Chondrocyte (in vitro differentiated cells): Measurements from ENCODE around the gene TAS1R2. TPM values are rescaled to one million over a fixed set of nuclear protein-coding genes. Genes with fewer than 3 reads are reported as not detected.

Experiments used
- DNase-seq: peaks from one replicate; pipeline ENCODE4 v3.0.0; 2021; ENCODE audit warnings: mixed read lengths, low spot score
- H3K27ac Mint-ChIP-seq: one replicate; pipeline ENCODE4 v1.8.0; 2021; ENCODE audit warnings: mild to moderate bottlenecking, moderate library complexity, mixed read lengths; ENCODE audit not compliant: unreplicated experiment
- H3K27me3 Mint-ChIP-seq: 2 replicates; pipeline ENCODE4 v1.8.0; 2021; ENCODE audit warnings: low read depth, mixed read lengths
- H3K36me3 Mint-ChIP-seq: 2 replicates; pipeline ENCODE4 v1.8.0; 2021; ENCODE audit warnings: low read depth, mixed read lengths
- H3K4me1 Mint-ChIP-seq: 2 replicates; pipeline ENCODE4 v1.8.0; 2021; ENCODE audit warnings: low read depth, mild to moderate bottlenecking, mixed read lengths
- H3K4me3 Mint-ChIP-seq: one replicate; pipeline ENCODE4 v1.8.0; 2021; ENCODE audit warnings: mild to moderate bottlenecking, moderate library complexity, mixed read lengths; ENCODE audit not compliant: unreplicated experiment
- H3K9me3 Mint-ChIP-seq: 2 replicates; pipeline ENCODE4 v1.8.0; 2021; ENCODE audit warnings: low read depth, mixed read lengths
- CTCF ChIP-seq: fragments of 200-600 bp; sonication (generic); IDR thresholded peaks from 2 replicates; pipeline ENCODE4 v1.5.0; 2021; ENCODE audit warnings: antibody characterized with exemption, mild to moderate bottlenecking, moderate library complexity
- total RNA-seq: library from RNA; stranded (reverse); gene quantifications from 3 replicates; pipeline ENCODE4 v1.2.1, GENCODE V29; 2021

Gene TAS1R2
- total RNA-seq, 1 donor from 2014 or later: not detected

GRCh38 chr1:18880585-18880984, 21.1 kb upstream of the TAS1R2 start:
- Mint-ChIP-seq H3K4me3 (no peak overlapping the region), H3K4me1 (no peaks in the 10 kb centered on the region), H3K27ac (no peak overlapping the region), H3K9me3 (no peaks in the 10 kb centered on the region), H3K27me3 (no peaks in the 10 kb centered on the region), H3K36me3 (peaks cover 9% of the 10 kb centered on the region)
- TF ChIP-seq CTCF: no peak
- no peak for DNase-seq

- TF ChIP-seq CTCF: no peak
- no peak overlapping the region for H3K4me3 Mint-ChIP-seq
- H3K27me3 Mint-ChIP-seq: no peaks in the 10 kb centered on the region
- no peaks in the 10 kb centered on the region for H3K4me1 Mint-ChIP-seq
- no peak overlapping the region for H3K27ac Mint-ChIP-seq
- no peaks in the 10 kb centered on the region for H3K9me3 Mint-ChIP-seq
- peaks cover 9% of the 10 kb centered on the region for H3K36me3 Mint-ChIP-seq
- DNase-seq: no peak
Observed at GRCh38 chr1:18879791-18880309, 20.4 kb upstream of the TAS1R2 start.

GRCh38 chr1:18879215-18879790, 19.8 kb upstream of the TAS1R2 start:
- Mint-ChIP-seq H3K4me1 (no peaks in the 10 kb centered on the region), H3K27me3 (no peaks in the 10 kb centered on the region), H3K9me3 (no peaks in the 10 kb centered on the region), H3K27ac (no peak overlapping the region), H3K4me3 (no peak overlapping the region), H3K36me3 (peaks cover 7% of the 10 kb centered on the region)
- TF ChIP-seq CTCF: no peak
- no peak for DNase-seq

GRCh38 chr1:18878538-18879214, 19.2 kb upstream of the TAS1R2 start:
- H3K36me3 Mint-ChIP-seq: peaks cover 7% of the 10 kb centered on the region
- no peaks in the 10 kb centered on the region for H3K9me3 Mint-ChIP-seq
- H3K4me3 Mint-ChIP-seq: no peak overlapping the region
- no peaks in the 10 kb centered on the region for H3K27me3 Mint-ChIP-seq
- DNase-seq: no peak
- no peaks in the 10 kb centered on the region for H3K4me1 Mint-ChIP-seq
- TF ChIP-seq CTCF: no peak
- no peak overlapping the region for H3K27ac Mint-ChIP-seq

GRCh38 chr1:18877282-18877681, 17.8 kb upstream of the TAS1R2 start:
- Mint-ChIP-seq H3K36me3 (peaks cover 9% of the 10 kb centered on the region), H3K27me3 (no peaks in the 10 kb centered on the region), H3K4me1 (no peaks in the 10 kb centered on the region), H3K4me3 (no peak overlapping the region), H3K27ac (no peak overlapping the region), H3K9me3 (no peaks in the 10 kb centered on the region)
- DNase-seq: no peak
- no peak for TF ChIP-seq CTCF
